ENCODE results near the gene XCL2. TPM values are rescaled to one million over a fixed set of nuclear protein-coding genes. Genes with fewer than 3 reads are reported as not detected.
"Not testable (repeated sequence)": the region's sequence is repeated elsewhere in the genome, so short reads cannot be mapped to it uniquely, and the experiment has no call there.

Gene XCL2
- polyA plus RNA-seq (2011; rRNA removed) (not detected in 2 replicates), polyA minus RNA-seq (2011; rRNA and poly(A)+ RNA removed) (not detected in 2 replicates)

- H3K27me3 ChIP-seq (ENCODE audit: control insufficient read depth, insufficient read depth, low read length); DNase-seq (ENCODE audit: low read depth, low spot score); POLR2A ChIA-PET; H3K27ac ChIP-seq (ENCODE audit: low read depth, low read length); H3K4me3 ChIP-seq (ENCODE audit: low read depth, low read length); H3K9me3 ChIP-seq (ENCODE audit: control insufficient read depth, insufficient read depth, low read length); CTCF ChIA-PET: not testable (repeated sequence)
Observed at GRCh38 chr1:168543840-168544498, at the start of gene XCL2. TSS of gene XCL2 (minus strand) at chr1:168543997. CDS start at chr1:168543964, 33 bp downstream.

DNA sequence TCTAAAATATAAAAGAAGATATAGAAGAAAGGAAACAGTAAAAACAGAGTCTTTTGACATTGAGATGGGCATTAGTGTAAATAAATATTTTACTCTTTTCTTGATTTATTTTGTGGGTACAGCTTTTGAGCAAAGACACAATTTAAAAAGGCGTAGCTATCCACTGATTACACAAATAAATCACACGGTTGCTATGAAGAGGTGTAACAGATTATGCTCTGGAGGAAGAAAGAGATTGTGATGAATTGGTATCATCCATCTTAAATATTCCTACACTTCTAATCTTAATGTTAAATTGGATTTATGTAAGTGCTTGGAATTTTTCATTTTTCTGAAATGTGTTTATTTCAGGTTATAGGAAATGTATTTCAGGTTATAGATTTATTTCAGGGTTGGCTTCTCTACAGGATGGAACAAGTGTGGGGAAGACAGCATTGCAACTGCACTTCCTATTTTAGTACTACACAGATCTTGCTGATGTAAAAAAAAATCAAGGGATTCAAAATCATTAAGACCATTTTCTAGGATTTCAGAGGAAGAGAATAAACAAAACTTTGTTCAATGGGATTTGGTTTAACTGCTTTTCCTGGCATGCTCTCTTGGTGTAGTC, 47.9 kb upstream of the XCL2 start:
- ChIA-PET CTCF (interaction anchor here (1.7 kb wide), 1 partner anchor 12 kb away, joined by 6 read pairs; no protein-coding TSS in a partner anchor), POLR2A (no interaction called here)
- Histone ChIP-seq H3K27me3 (ENCODE audit: control insufficient read depth, insufficient read depth, low read length) (no peaks in the 10 kb centered on the region), H3K9me3 (ENCODE audit: control insufficient read depth, insufficient read depth, low read length) (no peaks in the 10 kb centered on the region), H3K4me3 (ENCODE audit: low read depth, low read length) (no peak overlapping the region), H3K27ac (ENCODE audit: low read depth, low read length) (no peak overlapping the region)
- DNase-seq (ENCODE audit: low read depth, low spot score) = no peak
- TF ChIP-seq, protein P1, sequence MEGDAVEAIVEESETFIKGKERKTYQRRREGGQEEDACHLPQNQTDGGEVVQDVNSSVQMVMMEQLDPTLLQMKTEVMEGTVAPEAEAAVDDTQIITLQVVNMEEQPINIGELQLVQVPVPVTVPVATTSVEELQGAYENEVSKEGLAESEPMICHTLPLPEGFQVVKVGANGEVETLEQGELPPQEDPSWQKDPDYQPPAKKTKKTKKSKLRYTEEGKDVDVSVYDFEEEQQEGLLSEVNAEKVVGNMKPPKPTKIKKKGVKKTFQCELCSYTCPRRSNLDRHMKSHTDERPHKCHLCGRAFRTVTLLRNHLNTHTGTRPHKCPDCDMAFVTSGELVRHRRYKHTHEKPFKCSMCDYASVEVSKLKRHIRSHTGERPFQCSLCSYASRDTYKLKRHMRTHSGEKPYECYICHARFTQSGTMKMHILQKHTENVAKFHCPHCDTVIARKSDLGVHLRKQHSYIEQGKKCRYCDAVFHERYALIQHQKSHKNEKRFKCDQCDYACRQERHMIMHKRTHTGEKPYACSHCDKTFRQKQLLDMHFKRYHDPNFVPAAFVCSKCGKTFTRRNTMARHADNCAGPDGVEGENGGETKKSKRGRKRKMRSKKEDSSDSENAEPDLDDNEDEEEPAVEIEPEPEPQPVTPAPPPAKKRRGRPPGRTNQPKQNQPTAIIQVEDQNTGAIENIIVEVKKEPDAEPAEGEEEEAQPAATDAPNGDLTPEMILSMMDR (IDR thresholded peaks at IDR 0.05; ENCODE audit: low read depth, low read length) = no peak

- CTCF ChIA-PET = interaction anchor here (1.7 kb wide), 1 partner anchor 12 kb away, joined by 6 read pairs; no protein-coding TSS in a partner anchor
- no peak for DNase-seq (ENCODE audit: low read depth, low spot score)
- no peak overlapping the region for H3K27ac ChIP-seq (ENCODE audit: low read depth, low read length)
- no peaks in the 10 kb centered on the region for H3K9me3 ChIP-seq (ENCODE audit: control insufficient read depth, insufficient read depth, low read length)
- H3K27me3 ChIP-seq (ENCODE audit: control insufficient read depth, insufficient read depth, low read length) = no peaks in the 10 kb centered on the region
- POLR2A ChIA-PET = no interaction called here
- no peak overlapping the region for H3K4me3 ChIP-seq (ENCODE audit: low read depth, low read length)
- TF ChIP-seq, protein P1 (IDR thresholded peaks at IDR 0.05; ENCODE audit: low read depth, low read length) = no peak
Observed at GRCh38 chr1:168591066-168591465, 47.3 kb upstream of the XCL2 start.

GRCh38 chr1:168589167-168589566, 45.4 kb upstream of the XCL2 start:
- Histone ChIP-seq H3K27ac (ENCODE audit: low read depth, low read length) (no peak overlapping the region), H3K27me3 (ENCODE audit: control insufficient read depth, insufficient read depth, low read length) (no peaks in the 10 kb centered on the region), H3K9me3 (ENCODE audit: control insufficient read depth, insufficient read depth, low read length) (no peaks in the 10 kb centered on the region), H3K4me3 (ENCODE audit: low read depth, low read length) (no peak overlapping the region)
- TF ChIP-seq, protein P1 (IDR thresholded peaks at IDR 0.05; ENCODE audit: low read depth, low read length) = no peak
- CTCF ChIA-PET = interaction anchor here (1.3 kb wide), 1 partner anchor 246 kb away, joined by 4 read pairs; no protein-coding TSS in a partner anchor
- POLR2A ChIA-PET = no interaction called here
- no peak for DNase-seq (ENCODE audit: low read depth, low spot score)

- TF ChIP-seq, protein P1 (IDR thresholded peaks at IDR 0.05; ENCODE audit: low read depth, low read length) = no peak
- ChIA-PET POLR2A (no interaction called here), CTCF (no interaction called here)
- Histone ChIP-seq H3K27ac (ENCODE audit: low read depth, low read length) (no peak overlapping the region), H3K4me3 (ENCODE audit: low read depth, low read length) (no peak overlapping the region), H3K9me3 (ENCODE audit: control insufficient read depth, insufficient read depth, low read length) (no peaks in the 10 kb centered on the region), H3K27me3 (ENCODE audit: control insufficient read depth, insufficient read depth, low read length) (no peaks in the 10 kb centered on the region)
- DNase-seq (ENCODE audit: low read depth, low spot score) = no peak
Observed at GRCh38 chr1:168585937-168586336, 42.1 kb upstream of the XCL2 start.
